ENCODE measurements around the gene SCYGR4. TPM values are rescaled to one million over a fixed set of nuclear protein-coding genes. Genes with fewer than 3 reads are reported as not detected.

SCYGR4 gene, protein sequence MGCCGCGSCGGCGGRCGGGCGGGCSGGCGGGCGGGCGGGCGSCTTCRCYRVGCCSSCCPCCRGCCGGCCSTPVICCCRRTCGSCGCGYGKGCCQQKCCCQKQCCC
- total RNA-seq = not detected

GRCh38 chr2:227617316-227618230 lies at the start of gene SCYGR4:
SCYGR4 (plus strand) TSS chr2:227617498; CDS start chr2:227617498, 0 bp downstream.
- TF ChIP-seq, protein P1, sequence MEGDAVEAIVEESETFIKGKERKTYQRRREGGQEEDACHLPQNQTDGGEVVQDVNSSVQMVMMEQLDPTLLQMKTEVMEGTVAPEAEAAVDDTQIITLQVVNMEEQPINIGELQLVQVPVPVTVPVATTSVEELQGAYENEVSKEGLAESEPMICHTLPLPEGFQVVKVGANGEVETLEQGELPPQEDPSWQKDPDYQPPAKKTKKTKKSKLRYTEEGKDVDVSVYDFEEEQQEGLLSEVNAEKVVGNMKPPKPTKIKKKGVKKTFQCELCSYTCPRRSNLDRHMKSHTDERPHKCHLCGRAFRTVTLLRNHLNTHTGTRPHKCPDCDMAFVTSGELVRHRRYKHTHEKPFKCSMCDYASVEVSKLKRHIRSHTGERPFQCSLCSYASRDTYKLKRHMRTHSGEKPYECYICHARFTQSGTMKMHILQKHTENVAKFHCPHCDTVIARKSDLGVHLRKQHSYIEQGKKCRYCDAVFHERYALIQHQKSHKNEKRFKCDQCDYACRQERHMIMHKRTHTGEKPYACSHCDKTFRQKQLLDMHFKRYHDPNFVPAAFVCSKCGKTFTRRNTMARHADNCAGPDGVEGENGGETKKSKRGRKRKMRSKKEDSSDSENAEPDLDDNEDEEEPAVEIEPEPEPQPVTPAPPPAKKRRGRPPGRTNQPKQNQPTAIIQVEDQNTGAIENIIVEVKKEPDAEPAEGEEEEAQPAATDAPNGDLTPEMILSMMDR (IDR thresholded peaks at IDR 0.05) = no peak
- Histone ChIP-seq H3K9me3 (no peaks in the 10 kb centered on the region), H3K4me1 (no peaks in the 10 kb centered on the region), H3K4me3 (no peak within 1 kb of the TSS), H3K36me3 (no peaks in the 10 kb centered on the region), H3K27ac (no peak within 1 kb of the TSS), H3K27me3 (no peaks in the 10 kb centered on the region)
- intact Hi-C loops (cut with DNase I) = no loop called here
- DNase-seq (ENCODE audit: low spot score in 2 of 2) = no peak

DNA sequence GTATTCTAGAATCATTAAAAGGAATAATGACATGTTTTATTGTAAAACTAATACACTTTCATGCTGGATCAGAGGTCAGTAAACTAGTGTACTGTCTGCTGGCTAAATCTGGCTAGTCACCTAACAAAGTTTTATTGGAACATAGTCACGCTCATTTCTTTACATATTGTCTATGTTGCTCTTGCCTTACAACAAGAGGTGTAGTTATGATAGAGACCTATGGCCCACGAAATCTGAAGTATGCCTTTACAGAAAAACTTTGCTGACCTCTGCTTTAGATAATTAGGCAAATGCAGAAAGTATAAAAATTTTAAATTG lies 48.5 kb upstream of the SCYGR4 start:
- no peaks in the 10 kb centered on the region for H3K36me3 ChIP-seq
- intact Hi-C loops (cut with DNase I) = no loop called here
- H3K4me1 ChIP-seq = no peaks in the 10 kb centered on the region

DNA sequence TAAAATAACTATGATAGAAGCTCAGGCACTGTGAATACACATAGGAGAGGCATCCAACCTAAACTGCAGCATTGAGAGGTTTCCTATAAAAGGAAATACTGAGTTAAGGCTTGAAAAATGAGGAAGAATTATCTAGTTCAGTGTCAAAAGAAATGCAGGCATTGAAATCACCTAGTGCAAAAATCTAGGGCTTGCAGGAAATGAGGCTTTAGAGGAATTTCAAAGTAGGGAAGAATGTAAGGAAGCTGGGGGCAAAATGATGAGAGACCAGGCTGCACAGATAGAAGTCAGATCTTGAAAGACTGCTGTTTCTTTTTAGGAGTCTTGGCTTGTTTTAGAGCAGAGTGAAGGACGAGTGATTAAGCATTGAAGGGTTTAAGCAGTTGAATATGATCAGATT lies 46.7 kb upstream of the SCYGR4 start:
- no peak overlapping the region for H3K27ac ChIP-seq
- TF ChIP-seq, protein P1 (IDR thresholded peaks at IDR 0.05) = no peak
- H3K4me1 ChIP-seq = no peaks in the 10 kb centered on the region
- no peaks in the 10 kb centered on the region for H3K36me3 ChIP-seq
- no peaks in the 10 kb centered on the region for H3K27me3 ChIP-seq
- H3K4me3 ChIP-seq = no peak overlapping the region
- H3K9me3 ChIP-seq = no peaks in the 10 kb centered on the region
- no peak for DNase-seq (ENCODE audit: low spot score in 2 of 2)
- intact Hi-C loops (cut with DNase I) = no loop called here

More for the DNA sequence above, 48.5 kb upstream of the SCYGR4 start:
- TF ChIP-seq, protein P1 (IDR thresholded peaks at IDR 0.05) = no peak
- Histone ChIP-seq H3K4me3 (no peak overlapping the region), H3K27ac (no peak overlapping the region), H3K9me3 (no peaks in the 10 kb centered on the region), H3K27me3 (no peaks in the 10 kb centered on the region)
- DNase-seq (ENCODE audit: low spot score in 2 of 2) = no peak

DNA sequence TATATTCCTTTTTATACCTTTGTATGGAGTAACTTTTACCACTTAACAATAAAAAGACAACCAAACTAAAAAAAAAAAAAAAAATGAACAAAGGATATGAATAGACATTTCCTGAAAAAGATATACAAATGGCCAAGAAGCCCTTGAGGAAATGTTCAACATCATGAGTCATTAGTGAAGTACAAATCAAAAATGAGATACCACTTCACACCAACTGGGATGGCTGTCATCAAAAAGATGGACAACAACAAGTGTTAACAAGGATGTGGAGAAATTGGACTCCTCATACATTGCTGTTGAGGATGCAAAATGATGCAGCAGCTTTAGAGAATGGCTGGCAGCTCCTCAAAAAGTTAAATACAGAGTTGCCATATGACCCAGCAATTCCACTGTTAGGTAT lies 41.2 kb upstream of the SCYGR4 start:
- Histone ChIP-seq H3K27ac (no peak overlapping the region), H3K36me3 (no peaks in the 10 kb centered on the region), H3K4me3 (no peak overlapping the region), H3K9me3 (no peaks in the 10 kb centered on the region), H3K27me3 (no peaks in the 10 kb centered on the region), H3K4me1 (no peaks in the 10 kb centered on the region)
- intact Hi-C loops (cut with DNase I) = no loop called here
- TF ChIP-seq, protein P1 (IDR thresholded peaks at IDR 0.05) = no peak
- no peak for DNase-seq (ENCODE audit: low spot score in 2 of 2)

DNA sequence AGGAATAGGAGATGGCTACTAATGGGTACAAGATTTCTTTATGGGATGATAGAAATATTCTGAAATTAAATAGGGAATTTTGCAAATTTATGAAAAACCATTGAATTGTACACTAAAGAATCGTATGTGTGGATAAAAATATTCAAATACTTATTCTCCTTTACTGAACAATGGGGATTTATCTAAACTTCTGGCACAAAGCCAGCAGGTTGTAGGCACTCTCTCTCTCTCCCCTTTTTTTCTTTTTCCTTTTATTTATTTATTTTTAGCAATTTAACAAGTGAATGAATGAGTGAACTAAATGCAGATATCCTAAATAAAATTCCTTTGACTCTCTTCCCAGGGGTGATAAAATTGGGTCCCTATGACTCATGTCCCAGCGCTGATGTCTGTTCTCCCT lies 40.5 kb upstream of the SCYGR4 start:
- TF ChIP-seq, protein P1 (IDR thresholded peaks at IDR 0.05) = no peak
- H3K27me3 ChIP-seq = no peaks in the 10 kb centered on the region
- H3K27ac ChIP-seq = no peak overlapping the region
- H3K4me3 ChIP-seq = no peak overlapping the region
- intact Hi-C loops (cut with DNase I) = no loop called here
- no peak for DNase-seq (ENCODE audit: low spot score in 2 of 2)
- no peaks in the 10 kb centered on the region for H3K9me3 ChIP-seq
- H3K36me3 ChIP-seq = no peaks in the 10 kb centered on the region
- H3K4me1 ChIP-seq = no peaks in the 10 kb centered on the region
